HL-60 (cell line): ENCODE results near the gene NFATC1.

Experiments
- DNase-seq, 2 experiments: peaks; one replicate each; pipeline ENCODE4 v3.0.0-alpha.2; 2010 to 2020; ENCODE audit warnings: low read depth in 1 of 2, low spot score in 1 of 2
- H3K27ac ChIP-seq: fragments of 250-450 bp; sonication (Bioruptor Pico); replicated peaks from 2 replicates; pipeline ENCODE4 v1.5.1; 2020; ENCODE audit warnings: mild to moderate bottlenecking, moderate library complexity
- H3K27me3 ChIP-seq: fragments of 250-450 bp; sonication (Bioruptor Pico); 2 replicates; pipeline ENCODE4 v1.5.1; 2021; ENCODE audit warnings: mild to moderate bottlenecking, moderate library complexity; ENCODE audit not compliant: insufficient read depth, poor library complexity, severe bottlenecking
- H3K4me3 ChIP-seq: replicated peaks from 2 replicates; pipeline ENCODE4 v1.5.1; 2011; ENCODE audit warnings: mild to moderate bottlenecking, control low read depth, low read length; ENCODE audit not compliant: insufficient read depth
- CTCF ChIP-seq: IDR thresholded peaks from one replicate; pipeline ENCODE4 v1.5.1; 2011; ENCODE audit warnings: low read length, control low read depth, inconsistent platforms; ENCODE audit not compliant: insufficient read depth
- GABPA ChIP-seq: IDR thresholded peaks from 2 replicates; pipeline ENCODE4 v1.6.1; 2012; ENCODE audit warnings: low read depth
- POLR2AphosphoS5 ChIP-seq: IDR thresholded peaks from 2 replicates; pipeline ENCODE4 v1.6.1; 2012; ENCODE audit warnings: low read depth
- REST ChIP-seq: IDR thresholded peaks from 2 replicates; pipeline ENCODE4 v1.6.1; 2012; ENCODE audit warnings: low read depth; ENCODE audit not compliant: insufficient replicate concordance
- SPI1 ChIP-seq: IDR thresholded peaks from 2 replicates; pipeline ENCODE4 v1.6.1; 2012; ENCODE audit warnings: low read depth, mild to moderate bottlenecking, borderline replicate concordance

NFATC1 gene

GRCh38 chr18:79447703-79448367, 52.1 kb downstream of the NFATC1 start:
- no peak for TF ChIP-seq SPI1
- no peak for TF ChIP-seq POLR2AphosphoS5
- no peak for TF ChIP-seq GABPA
- no peak for TF ChIP-seq REST
- no peak for TF ChIP-seq CTCF
- H3K4me3 ChIP-seq, result no peak overlapping the region
- no peak for DNase-seq
- H3K27me3 ChIP-seq, result no peaks in the 10 kb centered on the region
- no peak overlapping the region for H3K27ac ChIP-seq

DNA sequence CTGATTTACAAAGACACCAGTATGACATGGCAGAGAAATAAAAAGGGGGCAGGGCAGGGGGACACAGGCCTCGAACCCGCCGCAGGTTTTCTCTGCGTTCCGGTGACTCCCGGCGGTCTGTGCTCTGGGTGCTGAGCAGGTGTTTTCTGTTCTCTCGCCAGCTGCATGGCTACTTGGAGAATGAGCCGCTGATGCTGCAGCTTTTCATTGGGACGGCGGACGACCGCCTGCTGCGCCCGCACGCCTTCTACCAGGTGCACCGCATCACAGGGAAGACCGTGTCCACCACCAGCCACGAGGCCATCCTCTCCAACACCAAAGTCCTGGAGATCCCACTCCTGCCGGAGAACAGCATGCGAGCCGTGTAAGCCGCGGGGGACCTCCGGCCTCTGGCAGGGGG, 52.9 kb downstream of the NFATC1 start:
- no peak for DNase-seq
- no peak overlapping the region for H3K27ac ChIP-seq
- H3K4me3 ChIP-seq, result no peak overlapping the region
- no peak for TF ChIP-seq SPI1
- TF ChIP-seq CTCF, result no peak
- TF ChIP-seq POLR2AphosphoS5, result no peak
- TF ChIP-seq REST, result no peak
- no peak for TF ChIP-seq GABPA
- no peaks in the 10 kb centered on the region for H3K27me3 ChIP-seq

DNA sequence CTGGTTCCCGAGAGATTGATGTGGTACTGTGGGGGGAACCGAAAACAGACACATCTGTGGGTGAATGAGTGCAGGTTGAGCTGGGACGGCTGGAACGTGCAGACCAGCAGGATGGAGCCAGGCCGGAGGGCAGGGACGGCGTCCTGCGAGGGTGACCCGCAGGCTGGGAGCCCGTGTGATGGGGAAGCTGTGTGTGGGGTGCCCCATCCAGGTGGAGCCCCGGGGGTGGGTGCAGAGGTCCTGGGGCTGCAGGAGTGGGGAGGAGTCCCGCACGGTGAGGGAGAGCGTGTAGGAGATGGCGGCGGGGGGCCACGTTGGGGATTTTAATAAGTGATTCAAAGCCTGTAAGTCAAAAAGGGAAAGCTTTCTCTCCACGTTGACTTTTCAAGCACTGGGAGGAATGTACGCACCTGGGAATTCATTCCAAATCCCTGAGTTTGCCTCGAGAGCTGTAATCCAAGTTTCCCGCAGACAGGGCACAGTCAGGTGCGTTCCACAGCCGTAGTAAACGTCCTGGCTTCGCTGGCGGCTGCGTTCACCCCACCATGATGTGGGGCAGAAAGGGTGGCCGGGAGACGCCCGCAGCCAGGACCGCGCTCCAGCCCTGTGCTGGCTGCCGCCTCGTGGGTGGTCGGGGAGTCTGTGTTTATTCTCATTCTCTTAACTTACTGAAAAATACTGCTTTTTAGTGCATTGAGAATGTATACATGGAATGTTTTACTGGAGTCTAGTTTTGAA, 54.0 kb downstream of the NFATC1 start:
- Histone ChIP-seq H3K4me3 (no peak overlapping the region), H3K27ac (no peak overlapping the region), H3K27me3 (no peaks in the 10 kb centered on the region)
- TF ChIP-seq CTCF, result no peak
- TF ChIP-seq POLR2AphosphoS5, result no peak
- no peak for TF ChIP-seq SPI1
- no peak for TF ChIP-seq REST
- TF ChIP-seq GABPA, result no peak
- no peak for DNase-seq
